RWPE2 (cell line): ENCODE measurements around the gene FRMPD1.

Source experiments
- ATAC-seq: fragments of 200-7000 bp; cut with Tn5 transposase; 3 replicates; pipeline ENCODE4 v1.9.1; 2021; ENCODE audit warnings: low read depth
- DNase-seq: peaks from one replicate; pipeline ENCODE4 v3.0.0-alpha.2; 2020; ENCODE audit warnings: low spot score
- H3K27ac ChIP-seq: fragments of 450-650 bp; 2 replicates; pipeline ENCODE4 v1.5.1; 2017; ENCODE audit warnings: mild to moderate bottlenecking; ENCODE audit not compliant: poor library complexity, severe bottlenecking
- H3K27me3 ChIP-seq: fragments of 250-450 bp; sonication (Bioruptor Pico); 2 replicates; pipeline ENCODE4 v1.5.1; 2021; ENCODE audit warnings: mild to moderate bottlenecking, moderate library complexity; ENCODE audit not compliant: insufficient read depth, poor library complexity, severe bottlenecking
- H3K36me3 ChIP-seq: fragments of 250-450 bp; sonication (Bioruptor Pico); 2 replicates; pipeline ENCODE4 v1.5.1; 2020; ENCODE audit warnings: low read depth, mild to moderate bottlenecking, moderate library complexity
- H3K4me1 ChIP-seq: fragments of 250-450 bp; sonication (Bioruptor Pico); 2 replicates; pipeline ENCODE4 v1.5.1; 2021; ENCODE audit warnings: mild to moderate bottlenecking, moderate library complexity; ENCODE audit not compliant: insufficient read depth, poor library complexity, severe bottlenecking
- H3K4me3 ChIP-seq: fragments of 250-450 bp; sonication (Bioruptor Pico); 2 replicates; pipeline ENCODE4 v1.5.1; 2021; ENCODE audit warnings: mild to moderate bottlenecking, moderate library complexity; ENCODE audit not compliant: severe bottlenecking
- H3K9me3 ChIP-seq: fragments of 250-450 bp; sonication (Bioruptor Pico); 2 replicates; pipeline ENCODE4 v1.5.1; 2021; ENCODE audit warnings: mild to moderate bottlenecking, moderate library complexity; ENCODE audit not compliant: severe bottlenecking
- CTCF ChIP-seq: fragments of 450-650 bp; IDR thresholded peaks from one replicate; pipeline ENCODE4 v1.5.1; 2017; ENCODE audit warnings: mild to moderate bottlenecking, moderate library complexity; ENCODE audit not compliant: poor library complexity, severe bottlenecking

Gene FRMPD1

GRCh38 chr9:37792122-37792521 is 141.4 kb downstream of the FRMPD1 start:
- Histone ChIP-seq H3K36me3 (no peaks in the 10 kb centered on the region), H3K27ac (no peak overlapping the region), H3K9me3 (no peaks in the 10 kb centered on the region), H3K4me3 (no peak overlapping the region), H3K4me1 (no peaks in the 10 kb centered on the region), H3K27me3 (no peaks in the 10 kb centered on the region)
- TF ChIP-seq CTCF, result no peak
- DNase-seq (no peak), ATAC-seq (no peak)

GRCh38 chr9:37796232-37796631 is 145.5 kb downstream of the FRMPD1 start:
- DNase-seq, result no peak
- TF ChIP-seq CTCF, result no peak

More at GRCh38 chr9:37796232-37796631, 145.5 kb downstream of the FRMPD1 start:
- Histone ChIP-seq H3K4me1 (no peaks in the 10 kb centered on the region), H3K27ac (no peak overlapping the region), H3K36me3 (no peaks in the 10 kb centered on the region), H3K27me3 (no peaks in the 10 kb centered on the region), H3K4me3 (no peak overlapping the region), H3K9me3 (no peaks in the 10 kb centered on the region)
- ATAC-seq, result no peak
